Activated naive CD4-positive, alpha-beta T cell treated with anti-CD3 and anti-CD28 coated beads for 36 hours (primary cell): ENCODE measurements around the gene MED23. TPM values are rescaled to one million over a fixed set of nuclear protein-coding genes. Genes with fewer than 3 reads are reported as not detected.
"Not testable (repeated sequence)": the region's sequence is repeated elsewhere in the genome, so short reads cannot be mapped to it uniquely, and the experiment has no call there.

Experiments used
- CTCF ChIA-PET: fragments of 350-600 bp; sonication (Branson Sonifier 250); formaldehyde crosslinking; loops from one replicate; lab custom pipeline; 2021; ENCODE audit warnings: antibody characterized with exemption; lab: Charles Lee
- DNase-seq: peaks from one replicate; pipeline ENCODE4 v3.0.0-alpha.2; 2020
- H3K27ac Mint-ChIP-seq: one replicate; pipeline ENCODE4 v1.8.0; 2021; ENCODE audit warnings: mild to moderate bottlenecking, mixed read lengths
- H3K27me3 Mint-ChIP-seq: one replicate; pipeline ENCODE4 v1.8.0; 2021; ENCODE audit warnings: low read depth, mixed read lengths
- H3K36me3 Mint-ChIP-seq: one replicate; pipeline ENCODE4 v1.8.0; 2021; ENCODE audit warnings: low read depth, mixed read lengths
- H3K4me1 Mint-ChIP-seq: one replicate; pipeline ENCODE4 v1.8.0; 2021; ENCODE audit warnings: low read depth, mixed read lengths
- H3K4me3 Mint-ChIP-seq: one replicate; pipeline ENCODE4 v1.8.0; 2021; ENCODE audit warnings: mild to moderate bottlenecking, moderate library complexity, mixed read lengths
- H3K9me3 Mint-ChIP-seq: one replicate; pipeline ENCODE4 v1.8.0; 2021; ENCODE audit warnings: mixed read lengths
- intact Hi-C: fragments of 100-400 bp; cut with micrococcal nuclease; formaldehyde crosslinking; loops from one replicate; pipeline ENCODE4 v1.15.1; 2023
- total RNA-seq, 2 experiments: library from RNA; stranded (reverse); gene quantifications; one replicate each; pipeline ENCODE4 v1.2.3, GENCODE V29; 2021

The MED23 gene
- total RNA-seq, 2 experiments from 2014 or later = 27.4 to 28.8 TPM

DNA sequence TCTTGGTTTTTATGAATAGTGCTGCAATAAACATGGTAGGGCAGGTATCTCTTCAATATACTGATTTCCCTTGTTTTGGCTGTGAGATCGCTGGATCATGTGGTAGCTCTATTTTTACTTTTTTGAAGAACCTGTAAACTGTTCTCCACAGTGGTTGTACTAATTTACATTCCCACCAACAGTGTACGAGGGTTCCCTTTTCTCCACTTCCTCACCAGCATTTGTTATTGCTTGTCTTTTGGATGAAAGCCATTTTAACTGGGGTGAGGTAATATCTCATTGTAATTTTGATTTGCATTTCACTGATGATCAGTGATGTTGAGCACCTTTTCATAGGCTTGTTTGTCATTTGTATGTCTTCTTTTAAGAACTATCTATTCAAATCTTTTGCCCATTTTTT is 63.0 kb downstream of the MED23 start:
- H3K4me1 Mint-ChIP-seq = no peaks in the 10 kb centered on the region
- H3K9me3 Mint-ChIP-seq = no peaks in the 10 kb centered on the region
- no peak overlapping the region for H3K4me3 Mint-ChIP-seq
- H3K27me3 Mint-ChIP-seq = no peaks in the 10 kb centered on the region
- no peak overlapping the region for H3K27ac Mint-ChIP-seq
- intact Hi-C loops = no loop called here
- no peaks in the 10 kb centered on the region for H3K36me3 Mint-ChIP-seq
- CTCF ChIA-PET = no interaction called here
- DNase-seq = no peak

DNA sequence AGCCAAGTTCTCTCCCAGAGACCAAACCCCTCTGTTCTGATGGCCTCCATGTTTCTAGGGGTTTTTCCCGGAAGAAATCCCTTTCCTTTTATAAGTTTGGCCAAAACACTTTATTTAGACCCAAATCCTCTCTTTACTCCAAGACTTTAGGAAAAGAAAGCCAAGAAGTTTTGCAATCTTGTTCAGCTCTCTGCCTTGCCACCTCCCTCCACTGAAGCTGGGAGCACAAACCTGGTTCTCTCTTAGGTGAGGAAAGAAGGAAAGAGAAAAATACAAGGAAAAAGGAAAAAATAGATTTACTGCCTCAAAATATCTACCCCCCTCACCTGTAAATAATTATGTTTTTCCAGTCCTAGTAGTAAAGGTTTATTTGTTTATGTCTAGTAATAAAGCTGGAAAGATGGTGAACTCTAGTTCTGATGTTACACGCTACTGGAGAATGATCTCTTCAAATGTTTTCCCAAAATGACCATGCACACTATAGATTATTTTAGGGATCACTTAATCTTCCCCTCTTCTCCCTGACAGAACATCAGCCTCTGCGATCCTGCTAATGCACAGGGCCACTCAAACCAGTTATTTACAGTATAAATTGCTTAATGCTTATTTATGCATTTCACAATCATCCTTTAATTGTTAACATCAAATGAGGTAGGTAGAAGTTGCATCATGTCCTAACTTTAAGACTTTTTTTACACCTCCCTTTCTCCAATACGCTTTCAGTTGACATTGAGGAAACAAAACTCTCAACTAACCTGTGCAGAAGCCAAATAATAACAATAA is 65.9 kb downstream of the MED23 start:
- Mint-ChIP-seq H3K4me3 (no peak overlapping the region), H3K9me3 (no peaks in the 10 kb centered on the region), H3K4me1 (no peaks in the 10 kb centered on the region), H3K27ac (no peak overlapping the region), H3K36me3 (no peaks in the 10 kb centered on the region), H3K27me3 (no peaks in the 10 kb centered on the region)
- intact Hi-C loops = no loop called here
- no peak for DNase-seq
- CTCF ChIA-PET = interaction anchor here (0.7 to 1.3 kb wide), 4 partner anchors 16 to 667 kb away, joined by 3 to 5 read pairs (median 4); partner anchors contain the start of gene MED23

DNA sequence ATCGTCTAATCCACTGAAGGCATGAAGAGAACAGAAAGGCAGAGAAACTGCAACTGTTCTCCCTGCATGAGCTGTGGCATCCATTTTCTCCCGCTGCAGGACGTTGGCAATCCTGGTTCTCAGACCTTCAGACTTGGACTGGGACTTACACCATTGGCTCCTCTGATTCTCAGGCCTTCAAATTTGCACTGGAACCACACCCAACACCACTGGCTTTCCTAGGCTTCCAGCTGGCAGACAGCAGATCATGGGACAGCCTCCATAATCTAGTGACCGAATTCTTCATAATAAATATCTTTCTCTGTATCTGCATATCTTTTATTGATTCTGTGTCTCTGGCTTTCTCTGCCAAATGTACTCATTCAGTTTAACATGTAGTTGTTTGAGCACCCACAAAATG is 69.1 kb downstream of the MED23 start:
- H3K9me3 Mint-ChIP-seq = no peaks in the 10 kb centered on the region
- no peak overlapping the region for H3K4me3 Mint-ChIP-seq
- intact Hi-C loops = no loop called here
- DNase-seq = no peak
- no peaks in the 10 kb centered on the region for H3K27me3 Mint-ChIP-seq
- no peaks in the 10 kb centered on the region for H3K4me1 Mint-ChIP-seq
- CTCF ChIA-PET = interaction anchor here (0.9 kb wide), 1 partner anchor 26 kb away, joined by 3 read pairs; no protein-coding TSS in a partner anchor
- H3K27ac Mint-ChIP-seq = no peak overlapping the region
- H3K36me3 Mint-ChIP-seq = no peaks in the 10 kb centered on the region

DNA sequence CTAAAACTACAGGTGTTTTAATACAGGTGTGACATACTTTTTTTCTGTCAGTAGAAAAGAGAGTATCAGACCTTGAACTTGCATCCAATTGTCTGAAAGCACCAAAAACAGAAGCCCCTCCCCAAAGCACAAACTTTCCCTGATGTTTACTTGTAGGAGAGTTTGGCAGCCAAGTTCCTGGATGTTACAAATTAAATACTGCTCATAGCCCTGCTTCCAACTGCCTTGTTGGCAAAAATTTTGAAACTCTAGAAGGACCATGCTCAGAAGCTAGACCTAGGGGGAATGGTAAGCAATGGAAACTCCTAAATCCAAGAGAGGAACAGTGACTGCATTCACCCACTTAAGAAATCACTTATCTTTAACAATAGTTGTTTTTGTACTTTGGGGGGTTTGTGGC is 72.0 kb downstream of the MED23 start:
- CTCF ChIA-PET = no interaction called here
- no peak overlapping the region for H3K27ac Mint-ChIP-seq
- no peaks in the 10 kb centered on the region for H3K4me1 Mint-ChIP-seq
- intact Hi-C loops = no loop called here
- no peak overlapping the region for H3K4me3 Mint-ChIP-seq
- H3K36me3 Mint-ChIP-seq = no peaks in the 10 kb centered on the region
- H3K9me3 Mint-ChIP-seq = no peaks in the 10 kb centered on the region
- no peaks in the 10 kb centered on the region for H3K27me3 Mint-ChIP-seq
- no peak for DNase-seq

DNA sequence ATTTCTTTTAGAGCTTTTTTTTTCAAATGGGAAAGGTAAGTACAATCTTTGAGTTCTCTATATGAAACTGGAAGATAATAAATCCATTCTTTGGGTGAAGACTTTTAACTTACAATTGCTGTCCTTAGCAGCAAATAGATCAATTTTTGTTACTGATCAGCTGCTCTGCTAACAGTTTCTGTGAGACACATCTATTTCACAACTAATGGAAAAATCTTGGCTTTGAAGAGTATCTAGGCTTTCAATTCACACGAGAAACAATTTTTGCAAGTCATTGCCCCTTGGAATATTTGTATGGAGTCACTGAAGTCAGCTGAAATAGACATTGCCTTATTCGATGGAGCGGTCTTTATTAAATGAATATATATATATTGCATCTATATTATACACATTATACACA is 75.5 kb downstream of the MED23 start:
- CTCF ChIA-PET = interaction anchor here (0.7 kb wide), 1 partner anchor 436 kb away, joined by 3 read pairs; no protein-coding TSS in a partner anchor
- no peaks in the 10 kb centered on the region for H3K36me3 Mint-ChIP-seq
- H3K9me3 Mint-ChIP-seq = no peaks in the 10 kb centered on the region
- intact Hi-C loops = no loop called here
- H3K4me3 Mint-ChIP-seq = no peak overlapping the region
- no peaks in the 10 kb centered on the region for H3K27me3 Mint-ChIP-seq
- no peaks in the 10 kb centered on the region for H3K4me1 Mint-ChIP-seq
- DNase-seq = no peak
- H3K27ac Mint-ChIP-seq = no peak overlapping the region

DNA sequence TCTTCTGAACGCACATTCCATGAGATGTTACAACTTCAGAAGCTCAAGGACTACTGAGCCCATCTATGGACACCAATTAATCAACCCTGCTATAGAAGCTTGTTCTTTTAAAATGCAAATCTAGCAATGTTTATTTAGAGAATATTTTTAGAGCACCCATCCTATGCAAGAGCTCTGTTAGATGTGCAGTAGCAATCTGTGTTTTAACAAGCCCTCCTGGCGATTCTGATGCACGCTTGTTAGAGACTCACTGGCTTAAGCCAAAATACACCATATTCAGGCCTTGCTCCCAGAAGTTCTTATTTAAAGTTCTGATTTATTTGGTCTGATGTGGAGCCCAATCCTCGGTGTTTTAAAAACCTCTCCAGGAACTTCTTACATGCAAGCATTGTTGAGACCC is 76.1 kb downstream of the MED23 start:
- Mint-ChIP-seq H3K27me3 (no peaks in the 10 kb centered on the region), H3K9me3 (no peaks in the 10 kb centered on the region), H3K36me3 (no peaks in the 10 kb centered on the region), H3K4me1 (no peaks in the 10 kb centered on the region), H3K4me3 (no peak overlapping the region), H3K27ac (no peak overlapping the region)
- CTCF ChIA-PET = interaction anchor here (0.7 to 1.2 kb wide), 2 partner anchors 11 to 436 kb away, joined by 3 read pairs; no protein-coding TSS in a partner anchor
- DNase-seq = no peak
- intact Hi-C loops = no loop called here

DNA sequence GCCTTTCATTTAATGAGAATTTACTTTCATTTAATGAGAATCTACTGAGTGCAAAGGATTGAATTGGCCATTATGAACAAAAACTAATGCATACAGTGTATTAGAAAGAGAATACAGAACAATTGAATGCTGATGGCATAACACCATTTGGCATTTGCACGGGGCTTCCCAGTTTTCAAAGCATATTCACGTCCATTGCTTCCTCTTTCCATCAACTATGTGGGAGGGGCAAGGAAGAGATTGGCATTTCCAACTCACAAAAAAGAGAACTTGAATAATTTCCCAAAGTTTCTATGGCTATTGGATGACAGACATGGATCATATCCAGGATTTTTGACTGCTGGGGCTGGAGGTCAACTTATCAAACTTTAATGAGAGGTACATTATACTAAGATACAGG is 78.2 kb downstream of the MED23 start:
- no peaks in the 10 kb centered on the region for H3K27me3 Mint-ChIP-seq
- no peak overlapping the region for H3K27ac Mint-ChIP-seq
- H3K4me1 Mint-ChIP-seq = no peaks in the 10 kb centered on the region
- H3K9me3 Mint-ChIP-seq = no peaks in the 10 kb centered on the region
- no peak for DNase-seq
- intact Hi-C loops = no loop called here
- H3K4me3 Mint-ChIP-seq = no peak overlapping the region
- CTCF ChIA-PET = no interaction called here
- no peaks in the 10 kb centered on the region for H3K36me3 Mint-ChIP-seq

DNA sequence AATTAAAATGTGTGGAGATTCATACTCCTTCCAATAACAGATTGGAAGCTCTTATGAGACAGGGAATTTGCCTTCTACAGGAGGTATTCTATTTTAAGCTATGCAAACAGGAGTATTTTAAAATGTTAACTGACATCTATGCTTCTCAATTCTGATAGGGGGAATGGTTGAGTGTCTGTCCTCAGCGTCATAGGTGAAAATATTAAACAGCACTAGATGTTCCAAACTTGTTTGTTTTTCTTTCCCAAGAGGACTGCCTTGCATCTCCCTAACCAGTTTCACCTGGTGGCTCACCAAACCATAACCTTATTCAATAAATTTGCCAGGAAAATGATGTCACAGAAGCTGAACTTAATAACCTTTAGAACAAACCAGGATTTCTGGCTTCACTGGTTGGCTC is 79.6 kb downstream of the MED23 start:
- Mint-ChIP-seq H3K27ac (no peak overlapping the region), H3K4me1 (no peaks in the 10 kb centered on the region), H3K36me3 (no peaks in the 10 kb centered on the region), H3K9me3 (no peaks in the 10 kb centered on the region), H3K4me3 (no peak overlapping the region), H3K27me3 (no peaks in the 10 kb centered on the region)
- no peak for DNase-seq
- intact Hi-C loops = no loop called here
- CTCF ChIA-PET = no interaction called here

DNA sequence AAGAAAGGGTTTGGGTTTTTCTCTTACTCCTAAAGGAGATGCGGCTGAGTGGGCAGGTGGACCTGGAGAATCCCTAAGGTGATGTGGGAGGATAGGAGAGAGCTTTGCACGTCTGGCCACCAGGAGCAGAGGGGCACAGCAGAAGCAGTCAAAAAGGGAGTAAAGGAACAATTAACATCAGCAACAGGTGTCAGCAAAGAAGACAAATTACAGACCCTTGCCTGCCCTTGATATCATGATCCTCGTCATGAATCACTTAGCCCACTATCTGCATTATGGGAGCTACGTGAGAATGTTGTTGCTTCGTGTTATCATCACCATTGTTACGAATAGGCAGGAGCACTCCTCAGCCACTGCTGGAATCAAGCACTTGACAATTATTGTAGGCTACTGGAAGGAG is 80.6 kb downstream of the MED23 start:
- Mint-ChIP-seq H3K27me3 (no peaks in the 10 kb centered on the region), H3K36me3 (no peaks in the 10 kb centered on the region), H3K9me3 (no peaks in the 10 kb centered on the region), H3K4me1 (no peaks in the 10 kb centered on the region), H3K27ac (no peak overlapping the region), H3K4me3 (no peak overlapping the region)
- intact Hi-C loops = no loop called here
- DNase-seq = no peak
- CTCF ChIA-PET = interaction anchor here (1.1 kb wide), 1 partner anchor 14 kb away, joined by 3 read pairs; no protein-coding TSS in a partner anchor

DNA sequence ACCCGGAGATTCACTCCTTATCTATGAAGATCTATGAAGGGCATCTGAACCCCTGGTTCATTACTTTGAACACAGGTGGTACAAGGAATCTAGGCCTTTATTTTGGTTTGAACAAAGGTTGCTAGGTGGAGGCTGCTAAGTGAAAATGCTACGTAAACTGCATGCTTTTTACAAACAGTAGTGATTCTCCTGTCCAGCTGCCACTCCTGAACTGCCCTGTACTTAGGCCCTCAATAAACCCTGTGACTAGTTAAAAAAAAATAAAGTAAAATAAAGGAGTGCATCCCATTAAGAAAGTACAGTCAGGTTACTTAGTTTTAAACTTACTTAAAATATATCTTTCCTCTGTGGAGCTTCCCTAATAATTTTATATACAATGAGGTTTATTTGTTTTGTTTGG is 82.7 kb downstream of the MED23 start:
- Mint-ChIP-seq H3K4me3 (no peak overlapping the region), H3K27me3 (no peaks in the 10 kb centered on the region), H3K9me3 (no peaks in the 10 kb centered on the region), H3K27ac (no peak overlapping the region), H3K4me1 (no peaks in the 10 kb centered on the region), H3K36me3 (no peaks in the 10 kb centered on the region)
- CTCF ChIA-PET = no interaction called here
- DNase-seq = no peak
- intact Hi-C loops = no loop called here

DNA sequence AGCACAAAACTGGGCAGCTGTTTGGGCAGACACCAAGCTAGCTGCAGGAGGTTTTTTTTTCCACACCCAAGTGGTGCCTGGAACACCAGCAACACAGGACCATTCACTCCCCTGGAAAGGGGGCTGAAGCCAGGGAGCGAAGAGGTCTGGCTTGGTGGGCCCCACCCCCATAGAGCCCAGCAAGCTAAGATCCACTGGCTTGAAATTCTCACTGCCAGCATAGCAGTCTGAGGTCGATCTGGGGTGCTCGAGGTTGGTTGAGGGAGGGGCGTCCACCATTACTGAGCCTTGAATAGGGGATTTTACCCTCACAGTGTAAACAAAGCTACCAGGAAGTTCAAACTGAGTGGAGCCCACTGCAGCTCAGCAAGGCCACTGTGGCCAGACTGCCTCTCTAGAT is 89.4 kb downstream of the MED23 start:
- H3K27ac Mint-ChIP-seq, H3K4me1 Mint-ChIP-seq, DNase-seq, H3K4me3 Mint-ChIP-seq, intact Hi-C loops, H3K36me3 Mint-ChIP-seq, H3K9me3 Mint-ChIP-seq, H3K27me3 Mint-ChIP-seq: not testable (repeated sequence)
- CTCF ChIA-PET = interaction anchor here (1.0 kb wide), 1 partner anchor 653 kb away, joined by 3 read pairs; no protein-coding TSS in a partner anchor

DNA sequence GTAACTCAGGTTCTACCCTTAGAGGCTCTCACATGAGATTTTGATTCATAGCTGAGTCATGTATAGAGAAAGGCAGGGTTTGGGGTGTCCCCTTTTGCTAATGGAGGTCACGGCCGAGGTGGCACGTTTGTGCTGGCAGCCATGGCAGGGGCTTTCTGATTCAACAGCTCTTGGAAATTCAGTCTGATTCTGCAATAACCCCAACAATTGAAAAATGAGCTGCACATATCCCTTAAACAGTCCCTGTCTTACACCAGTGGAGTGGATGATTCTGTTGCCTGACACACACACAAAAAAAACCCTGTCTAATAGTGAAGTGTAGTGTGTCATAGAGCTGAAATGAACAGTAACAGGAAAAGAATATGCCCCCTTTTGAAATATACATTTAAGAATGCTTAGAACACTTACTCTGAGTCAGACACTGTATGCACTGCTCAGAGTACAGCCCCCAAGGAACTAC is 95.4 kb downstream of the MED23 start:
- Mint-ChIP-seq H3K27me3 (no peaks in the 10 kb centered on the region), H3K4me3 (no peak overlapping the region), H3K27ac (peak overlapping the region; percentile 86), H3K36me3 (no peaks in the 10 kb centered on the region), H3K9me3 (peaks cover 2% of the 10 kb centered on the region), H3K4me1 (peaks cover 52% of the 10 kb centered on the region)
- peak; percentile 88 for DNase-seq
- CTCF ChIA-PET = interaction anchor here (0.6 to 8.1 kb wide), 16 partner anchors 8 to 1202 kb away, joined by 3 to 82 read pairs (median 6); partner anchors contain the start of gene MED23
- intact Hi-C loops = loop anchor here (1.0 to 5.0 kb wide), 13 partner anchors 13 to 1506 kb away; partner anchors contain the start of genes AKAP7, EPB41L2 and MED23
